H9 (cell line): ENCODE data around the gene FKBP8. TPM values are rescaled to one million over a fixed set of nuclear protein-coding genes. Genes with fewer than 3 reads are reported as not detected.
"Not testable (repeated sequence)": the region's sequence is repeated elsewhere in the genome, so short reads cannot be mapped to it uniquely, and the experiment has no call there.

Experiments
- DNase-seq: peaks from one replicate; pipeline ENCODE4 v3.0.0-alpha.2; 2017
- H2AFZ ChIP-seq: one replicate; pipeline ENCODE4 v1.6.1; 2013; ENCODE audit warnings: mild to moderate bottlenecking, low read length, control low read depth, moderate library complexity
- H2AK5ac ChIP-seq: 2 replicates; pipeline ENCODE4 v1.6.1; 2013; ENCODE audit warnings: low read length, control low read depth, mixed read lengths; ENCODE audit not compliant: insufficient read length
- H2BK120ac ChIP-seq: one replicate; pipeline ENCODE4 v1.6.1; 2013; ENCODE audit warnings: low read depth, mild to moderate bottlenecking, low read length, control low read depth, inconsistent platforms; ENCODE audit not compliant: poor library complexity, severe bottlenecking
- H2BK12ac ChIP-seq: 2 replicates; pipeline ENCODE4 v1.6.1; 2013; ENCODE audit warnings: low read length, control low read depth, mixed read lengths, low read depth; ENCODE audit not compliant: insufficient read length
- H2BK15ac ChIP-seq: 2 replicates; pipeline ENCODE4 v1.6.1; 2013; ENCODE audit warnings: low read depth, low read length, control low read depth
- H2BK20ac ChIP-seq: one replicate; pipeline ENCODE4 v1.6.1; 2013; ENCODE audit warnings: low read depth, mild to moderate bottlenecking, low read length, control low read depth, inconsistent platforms; ENCODE audit not compliant: poor library complexity, severe bottlenecking
- H2BK5ac ChIP-seq: 2 replicates; pipeline ENCODE4 v1.6.1; 2013; ENCODE audit warnings: low read length, control low read depth, mixed read lengths; ENCODE audit not compliant: insufficient read length
- H3K14ac ChIP-seq: 2 replicates; pipeline ENCODE4 v1.6.1; 2013; ENCODE audit warnings: low read length, control low read depth; ENCODE audit not compliant: insufficient read depth
- H3K18ac ChIP-seq: 2 replicates; pipeline ENCODE4 v1.6.1; 2013; ENCODE audit warnings: low read depth, mild to moderate bottlenecking, mixed read lengths, low read length, control low read depth; ENCODE audit not compliant: insufficient read length
- H3K23ac ChIP-seq: 2 replicates; pipeline ENCODE4 v1.6.1; 2013; ENCODE audit warnings: low read length, control low read depth, mixed read lengths, low read depth; ENCODE audit not compliant: insufficient read length
- H3K23me2 ChIP-seq: 2 replicates; pipeline ENCODE4 v1.6.1; 2013; ENCODE audit warnings: low read depth, mild to moderate bottlenecking, mixed read lengths, low read length, control low read depth; ENCODE audit not compliant: insufficient read length, poor library complexity, severe bottlenecking
- H3K27ac ChIP-seq: 2 replicates; pipeline ENCODE4 v1.5.1; 2013; ENCODE audit warnings: low read length, control low read depth, mixed read lengths, low read depth; ENCODE audit not compliant: insufficient read length
- H3K27me3 ChIP-seq: 2 replicates; pipeline ENCODE4 v1.6.1; 2013; ENCODE audit warnings: low read length, control low read depth, inconsistent platforms; ENCODE audit not compliant: insufficient read depth
- H3K4ac ChIP-seq: 2 replicates; pipeline ENCODE4 v1.6.1; 2013; ENCODE audit warnings: low read depth, mild to moderate bottlenecking, control low read depth, inconsistent platforms, low read length, moderate library complexity
- H3K4me1 ChIP-seq: 2 replicates; pipeline ENCODE4 v1.6.1; 2013; ENCODE audit warnings: low read length, control low read depth, inconsistent platforms; ENCODE audit not compliant: insufficient read depth
- H3K4me2 ChIP-seq: 2 replicates; pipeline ENCODE4 v1.6.1; 2013; ENCODE audit warnings: low read length, control low read depth, mixed read lengths; ENCODE audit not compliant: insufficient read length, insufficient read depth
- H3K56ac ChIP-seq: 2 replicates; pipeline ENCODE4 v1.6.1; 2013; ENCODE audit warnings: low read depth, mild to moderate bottlenecking, mixed read lengths, low read length, control low read depth; ENCODE audit not compliant: insufficient read length
- H3K79me1 ChIP-seq: 2 replicates; pipeline ENCODE4 v1.6.1; 2013; ENCODE audit warnings: low read depth, mild to moderate bottlenecking, moderate library complexity, low read length, control low read depth, inconsistent platforms; ENCODE audit not compliant: insufficient read depth, poor library complexity, severe bottlenecking
- H3K79me2 ChIP-seq: 2 replicates; pipeline ENCODE4 v1.6.1; 2013; ENCODE audit warnings: low read length, control low read depth, inconsistent platforms; ENCODE audit not compliant: insufficient read depth
- H3K9ac ChIP-seq: 2 replicates; pipeline ENCODE4 v1.6.1; 2013; ENCODE audit warnings: low read length, control low read depth, mixed read lengths; ENCODE audit not compliant: insufficient read length; ENCODE audit errors: extremely low read depth
- H3K9me3 ChIP-seq: one replicate; pipeline ENCODE4 v1.6.1; 2013; ENCODE audit warnings: low read depth, low read length, inconsistent platforms; ENCODE audit not compliant: control insufficient read depth
- H3T11ph ChIP-seq: one replicate; pipeline ENCODE4 v1.6.1; 2013; ENCODE audit warnings: mild to moderate bottlenecking, low read length, control low read depth, inconsistent platforms
- H4K20me1 ChIP-seq: one replicate; pipeline ENCODE4 v1.6.1; 2013; ENCODE audit not compliant: control insufficient read depth, insufficient read length, insufficient read depth
- H4K5ac ChIP-seq: 2 replicates; pipeline ENCODE4 v1.6.1; 2013; ENCODE audit warnings: low read depth, mild to moderate bottlenecking, mixed read lengths, low read length, control low read depth; ENCODE audit not compliant: insufficient read length
- H4K8ac ChIP-seq: replicated peaks from 2 replicates; pipeline ENCODE4 v1.6.1; 2013; ENCODE audit warnings: low read length, control low read depth, mixed read lengths, low read depth; ENCODE audit not compliant: insufficient read length
- H4K91ac ChIP-seq: 2 replicates; pipeline ENCODE4 v1.6.1; 2013; ENCODE audit warnings: low read depth, mild to moderate bottlenecking, moderate library complexity, mixed read lengths, low read length, control low read depth; ENCODE audit not compliant: insufficient read length
- H3K27ac Mint-ChIP-seq, 3 experiments: 2 replicates in 2 of 3; 3 replicates in 1 of 3; pipeline ENCODE4 v1.8.0; 2020 to 2021; ENCODE audit warnings: mixed read lengths in 3 of 3, mild to moderate bottlenecking in 1 of 3, moderate library complexity in 1 of 3
- H3K27me3 Mint-ChIP-seq: 2 replicates; pipeline ENCODE4 v1.8.0; 2021; ENCODE audit warnings: low read depth, mild to moderate bottlenecking, moderate library complexity, mixed read lengths
- H3K36me3 Mint-ChIP-seq, 3 experiments: 2 replicates in 2 of 3; 3 replicates in 1 of 3; pipeline ENCODE4 v1.8.0; 2020 to 2021; ENCODE audit warnings: low read depth in 3 of 3, mixed read lengths in 3 of 3; ENCODE audit not compliant: insufficient read depth in 1 of 3
- H3K4me1 Mint-ChIP-seq, 2 experiments: 2 replicates each; pipeline ENCODE4 v1.8.0; 2020; ENCODE audit warnings: mixed read lengths in 2 of 2
- H3K4me3 Mint-ChIP-seq, 2 experiments: 2 replicates in 1 of 2; 3 replicates in 1 of 2; pipeline ENCODE4 v1.8.0; 2020 to 2021; ENCODE audit warnings: mild to moderate bottlenecking in 2 of 2, mixed read lengths in 2 of 2, moderate library complexity in 1 of 2
- H3K9me3 Mint-ChIP-seq, 2 experiments: 2 replicates in 1 of 2; 3 replicates in 1 of 2; pipeline ENCODE4 v1.8.0; 2020; ENCODE audit warnings: mild to moderate bottlenecking in 2 of 2, mixed read lengths in 2 of 2, moderate library complexity in 1 of 2
- CTCF ChIP-seq: fragments of 200-600 bp; sonication (generic); conservative IDR thresholded peaks from 3 replicates; pipeline ENCODE4 v1.8.0; 2021; ENCODE audit warnings: antibody characterized with exemption, mild to moderate bottlenecking
- WGBS: extraction: QIAGEN DNeasy Blood & Tissue Kit; methylation state at CpG from one replicate; pipeline ENCODE4 v1.1.7; 2013; ENCODE audit warnings: missing lambda C conversion rate, low lambda C conversion rate, mixed read lengths; ENCODE audit not compliant: insufficient read length; ENCODE audit errors: extremely low coverage; 5-methylcytosine and 5-hydroxymethylcytosine counted together
- total RNA-seq: library from RNA; stranded (reverse); gene quantifications from 2 replicates; pipeline ENCODE4 v1.2.1, GENCODE V29; 2021

FKBP8 gene
- total RNA-seq, 1 experiment from 2014 or later = 308 TPM

- Histone ChIP-seq H2BK15ac (no peak overlapping the region), H3K79me2 (peaks cover 6% of the 10 kb centered on the region; the same call in 1 of the 2 replicates), H3K27me3 (no peaks in the 10 kb centered on the region), H3K4ac (no peak overlapping the region), H3K23me2 (peaks cover 12% of the 10 kb centered on the region), H3K9me3 (no peaks in the 10 kb centered on the region), H3T11ph (no peak overlapping the region), H3K4me1 (peaks cover 3% of the 10 kb centered on the region; the same call in 1 of the 2 replicates), H2AK5ac (no peak overlapping the region), H4K5ac (no peak overlapping the region), H3K79me1 (peaks cover 1% of the 10 kb centered on the region), H3K4me2 (no peak overlapping the region), H4K8ac (no peak overlapping the region), H3K56ac (no peak overlapping the region), H2BK20ac (no peak overlapping the region), H3K18ac (no peak overlapping the region), H2BK5ac (no peak overlapping the region), H4K20me1 (no peaks in the 10 kb centered on the region), H3K14ac (no peak overlapping the region), H2BK120ac (no peak overlapping the region), H2BK12ac (no peak overlapping the region), H3K23ac (no peak overlapping the region), H2AFZ (no peak overlapping the region), H3K9ac (no peak overlapping the region), H4K91ac (no peak overlapping the region), H3K27ac (no peak overlapping the region)
- Mint-ChIP-seq H3K27me3 (no peaks in the 10 kb centered on the region), H3K4me1 (peaks cover 13% of the 10 kb centered on the region in 2 experiments), H3K9me3 (no peaks in the 10 kb centered on the region), H3K27ac (peak overlapping the region in 2 of 3 experiments; percentile 15 to 93; a peak in 1 of 7 replicates), H3K4me3 (peak overlapping the region in 1 of 2 experiments; percentile 46; a peak in 2 of 5 replicates), H3K36me3 (no peaks in the 10 kb centered on the region)
- no peak for TF ChIP-seq CTCF
- peak; percentile 89 for DNase-seq
- no CpG with 5 or more reads among the region's 9 CpGs for WGBS
Observed at GRCh38 chr19:18523841-18524240, 19.5 kb downstream of the FKBP8 start.

DNA sequence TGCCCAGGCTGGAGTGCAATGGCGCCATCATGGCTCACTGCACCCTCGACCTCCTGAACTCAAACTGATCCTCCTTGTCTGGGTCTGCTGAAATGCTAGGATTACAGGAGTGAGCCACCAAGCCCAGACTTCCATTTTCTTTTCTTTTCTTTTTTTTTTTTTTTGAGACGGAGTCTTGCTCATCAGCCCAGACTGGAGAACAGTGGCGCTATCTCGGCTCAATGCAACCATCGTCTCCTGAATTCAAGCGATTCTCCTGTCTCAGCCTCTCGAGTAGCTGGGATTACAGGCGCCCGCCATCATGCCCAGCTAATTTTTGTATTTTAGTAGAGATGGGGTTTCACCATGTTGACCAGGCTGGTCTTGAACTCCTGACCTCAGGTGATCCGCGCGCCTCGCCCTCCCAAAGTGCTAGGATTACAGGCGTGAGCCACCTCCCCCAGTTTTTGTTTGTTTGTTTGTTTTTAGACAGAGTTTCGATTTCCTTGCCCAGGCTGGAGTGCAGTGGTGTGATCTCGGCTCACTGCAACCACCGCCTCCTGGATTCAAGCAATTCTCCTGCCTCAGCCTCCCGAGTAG lies 20.4 kb downstream of the FKBP8 start:
- H4K5ac ChIP-seq, H3K9me3 Mint-ChIP-seq, H3K36me3 Mint-ChIP-seq, H3K79me1 ChIP-seq, H2BK20ac ChIP-seq, H3K4ac ChIP-seq, H4K20me1 ChIP-seq, H3K56ac ChIP-seq, H4K91ac ChIP-seq, H2BK5ac ChIP-seq, H3K27ac ChIP-seq, H3K18ac ChIP-seq, H4K8ac ChIP-seq, H2BK15ac ChIP-seq, H3K27me3 Mint-ChIP-seq, H3K4me1 ChIP-seq, H2BK12ac ChIP-seq, H2AK5ac ChIP-seq, H3K9me3 ChIP-seq, H3K23ac ChIP-seq, H3K9ac ChIP-seq, H3K27me3 ChIP-seq, H2AFZ ChIP-seq, H3T11ph ChIP-seq, H3K14ac ChIP-seq, H2BK120ac ChIP-seq, DNase-seq: not testable (repeated sequence)
- peaks cover 12% of the 10 kb centered on the region for H3K23me2 ChIP-seq
- H3K4me2 ChIP-seq = peak overlapping the region; percentile 11
- H3K79me2 ChIP-seq = peaks cover 11% of the 10 kb centered on the region; the same call in 1 of the 2 replicates
- WGBS = no CpG with 5 or more reads among the region's 19 CpGs
- peak overlapping the region; percentile 92 to 96 for H3K4me3 Mint-ChIP-seq
- peak overlapping the region in 2 of 3 experiments; percentile 55 to 96; a peak in 1 of 7 replicates for H3K27ac Mint-ChIP-seq
- peaks cover 13% of the 10 kb centered on the region in 2 experiments for H3K4me1 Mint-ChIP-seq
